OCI-LY7 (cell line): Measurements from ENCODE around the gene NUP210. TPM values are rescaled to one million over a fixed set of nuclear protein-coding genes. Genes with fewer than 3 reads are reported as not detected.

ENCODE experiments used
- BruUV-seq: library from RNA; stranded (reverse); fragments of 400-500 nt; replicated peaks from 2 replicates; lab custom pipeline; 2021; lab: Mats Ljungman, UMichigan
- CTCF ChIA-PET: fragments of 300-600 bp; sonication (Branson Sonifier 250); formaldehyde crosslinking; loops from one replicate; lab custom pipeline; 2022; ENCODE audit warnings: antibody characterized with exemption; ENCODE audit not compliant: unreplicated experiment; lab: Charles Lee
- POLR2A ChIA-PET: fragments of 300-600 bp; sonication (Branson Sonifier 250); formaldehyde crosslinking; loops from one replicate; lab custom pipeline; 2022; ENCODE audit warnings: antibody characterized with exemption; lab: Charles Lee
- DNase-seq: peaks from one replicate; pipeline ENCODE4 v3.0.0-alpha.2; 2015; ENCODE audit warnings: low spot score
- H2AFZ ChIP-seq: fragments of 200-600 bp; sonication (generic), shearing (Covaris generic); 2 replicates; pipeline ENCODE4 v1.6.1; 2014; ENCODE audit warnings: mild to moderate bottlenecking, antibody characterized with exemption, low read length, moderate library complexity
- H3K27ac ChIP-seq: fragments of 200-600 bp; sonication (generic); 2 replicates; pipeline ENCODE4 v1.5.1; 2014; ENCODE audit warnings: mixed run types, low read depth, mild to moderate bottlenecking, moderate library complexity, low read length, inconsistent platforms; ENCODE audit not compliant: poor library complexity, severe bottlenecking
- H3K36me3 ChIP-seq: fragments of 200-600 bp; sonication (generic); 2 replicates; pipeline ENCODE4 v1.6.1; 2014; ENCODE audit warnings: mild to moderate bottlenecking, antibody characterized with exemption, low read length, moderate library complexity, mixed read lengths; ENCODE audit not compliant: insufficient read depth
- H3K4me1 ChIP-seq: fragments of 200-600 bp; sonication (generic); 2 replicates; pipeline ENCODE4 v1.5.1; 2014; ENCODE audit warnings: mild to moderate bottlenecking, low read length; ENCODE audit not compliant: insufficient read depth, poor library complexity, severe bottlenecking
- H3K4me2 ChIP-seq: fragments of 200-600 bp; sonication (generic); 2 replicates; pipeline ENCODE4 v1.6.1; 2014; ENCODE audit warnings: mild to moderate bottlenecking, low read length
- H3K4me3 ChIP-seq: fragments of 200-600 bp; sonication (generic); 2 replicates; pipeline ENCODE4 v1.5.1; 2014; ENCODE audit warnings: mild to moderate bottlenecking, low read depth, low read length; ENCODE audit not compliant: poor library complexity, severe bottlenecking
- H3K79me2 ChIP-seq: fragments of 200-600 bp; sonication (generic); 2 replicates; pipeline ENCODE4 v1.6.1; 2016; ENCODE audit warnings: low read depth, mild to moderate bottlenecking, low read length, moderate library complexity, mixed read lengths; ENCODE audit not compliant: insufficient read depth
- H3K9me2 ChIP-seq: fragments of 200-600 bp; sonication (generic); 2 replicates; pipeline ENCODE4 v1.6.1; 2016; ENCODE audit warnings: mild to moderate bottlenecking, low read length, mixed read lengths; ENCODE audit not compliant: insufficient read depth
- H3K9me3 ChIP-seq: fragments of 200-600 bp; sonication (generic); 2 replicates; pipeline ENCODE4 v1.6.1; 2014; ENCODE audit warnings: mild to moderate bottlenecking, mixed run types, low read length, mixed read lengths
- H4K20me1 ChIP-seq: fragments of 200-600 bp; sonication (generic); 2 replicates; pipeline ENCODE4 v1.6.1; 2014; ENCODE audit warnings: mild to moderate bottlenecking, antibody characterized with exemption, low read length, moderate library complexity, mixed read lengths; ENCODE audit not compliant: insufficient read depth
- EZH2phosphoT487 ChIP-seq: fragments of 200-600 bp; sonication (generic); IDR thresholded peaks from 2 replicates; pipeline ENCODE4 v1.6.1; 2018; ENCODE audit warnings: low read depth, borderline replicate concordance, mild to moderate bottlenecking, mixed run types, antibody characterized with exemption, low read length, moderate library complexity, mixed read lengths
- intact Hi-C: fragments of 100-400 bp; cut with micrococcal nuclease; formaldehyde crosslinking; loops from one replicate; pipeline ENCODE4 v1.10.0; 2022; ENCODE audit not compliant: unreplicated experiment
- total RNA-seq, 2 experiments: library from RNA; depleted of rRNA in 1 of 2; stranded (reverse); fragments of >200 nt in 1 of 2; shearing (Covaris generic) in 1 of 2; gene quantifications; 2 replicates each; pipeline ENCODE4 v1.2.3, GENCODE V29; 2014 to 2022
- TF ChIP-seq, protein P1 (sequence below): fragments of 200-600 bp; sonication (generic); conservative IDR thresholded peaks from 2 replicates; pipeline ENCODE4 v1.5.1; 2014; ENCODE audit warnings: mild to moderate bottlenecking, antibody characterized with exemption, low read length, moderate library complexity, mixed read lengths

Gene NUP210
- total RNA-seq, 2 experiments from 2014 or later, result 195 to 232 TPM

DNA sequence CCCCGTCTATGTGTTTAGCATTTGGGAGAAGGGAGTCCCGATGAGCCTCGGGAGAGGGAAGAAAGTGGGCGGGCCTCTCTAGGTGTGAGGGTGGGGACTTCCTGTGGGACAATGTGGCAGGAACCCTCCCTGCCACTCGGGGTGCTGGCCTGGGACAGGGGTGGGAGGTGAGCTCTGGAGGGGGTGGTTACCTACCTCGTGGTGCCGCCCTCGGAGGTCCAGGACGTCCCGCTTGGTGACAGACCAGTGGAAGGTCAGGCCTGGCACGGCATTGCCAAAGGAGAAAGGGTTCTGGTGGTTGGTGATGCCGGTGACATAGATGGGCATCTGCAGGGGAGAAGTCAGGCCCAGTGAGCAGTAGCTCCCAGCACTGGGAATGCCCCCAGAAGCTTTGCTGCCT lies 83.5 kb downstream of the NUP210 start:
- no peak for DNase-seq
- H3K4me1 ChIP-seq, result peaks cover 72% of the 10 kb centered on the region
- peaks cover 3% of the 10 kb centered on the region; the same call in 1 of the 2 replicates for H4K20me1 ChIP-seq
- BruUV-seq, result no TSS peak
- no peak overlapping the region for H3K27ac ChIP-seq
- intact Hi-C loops, result loop anchor here (10.0 kb wide), 1 partner anchor 788 kb away; the partner anchor contains the start of genes CHCHD4 and TMEM43
- H2AFZ ChIP-seq, result no peak overlapping the region
- peaks cover 95% of the 10 kb centered on the region for H3K36me3 ChIP-seq
- ChIA-PET CTCF (no interaction called here), POLR2A (interaction anchor here (0.6 kb wide), 1 partner anchor 266 kb away, joined by 3 read pairs; no protein-coding TSS in a partner anchor)
- H3K4me3 ChIP-seq, result no peak overlapping the region
- H3K4me2 ChIP-seq, result no peak overlapping the region
- no peaks in the 10 kb centered on the region for H3K9me3 ChIP-seq
- no peaks in the 10 kb centered on the region for H3K9me2 ChIP-seq
- TF ChIP-seq EZH2phosphoT487, result no peak
- TF ChIP-seq, protein P1, sequence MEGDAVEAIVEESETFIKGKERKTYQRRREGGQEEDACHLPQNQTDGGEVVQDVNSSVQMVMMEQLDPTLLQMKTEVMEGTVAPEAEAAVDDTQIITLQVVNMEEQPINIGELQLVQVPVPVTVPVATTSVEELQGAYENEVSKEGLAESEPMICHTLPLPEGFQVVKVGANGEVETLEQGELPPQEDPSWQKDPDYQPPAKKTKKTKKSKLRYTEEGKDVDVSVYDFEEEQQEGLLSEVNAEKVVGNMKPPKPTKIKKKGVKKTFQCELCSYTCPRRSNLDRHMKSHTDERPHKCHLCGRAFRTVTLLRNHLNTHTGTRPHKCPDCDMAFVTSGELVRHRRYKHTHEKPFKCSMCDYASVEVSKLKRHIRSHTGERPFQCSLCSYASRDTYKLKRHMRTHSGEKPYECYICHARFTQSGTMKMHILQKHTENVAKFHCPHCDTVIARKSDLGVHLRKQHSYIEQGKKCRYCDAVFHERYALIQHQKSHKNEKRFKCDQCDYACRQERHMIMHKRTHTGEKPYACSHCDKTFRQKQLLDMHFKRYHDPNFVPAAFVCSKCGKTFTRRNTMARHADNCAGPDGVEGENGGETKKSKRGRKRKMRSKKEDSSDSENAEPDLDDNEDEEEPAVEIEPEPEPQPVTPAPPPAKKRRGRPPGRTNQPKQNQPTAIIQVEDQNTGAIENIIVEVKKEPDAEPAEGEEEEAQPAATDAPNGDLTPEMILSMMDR, result no peak
- H3K79me2 ChIP-seq, result no peaks in the 10 kb centered on the region

DNA sequence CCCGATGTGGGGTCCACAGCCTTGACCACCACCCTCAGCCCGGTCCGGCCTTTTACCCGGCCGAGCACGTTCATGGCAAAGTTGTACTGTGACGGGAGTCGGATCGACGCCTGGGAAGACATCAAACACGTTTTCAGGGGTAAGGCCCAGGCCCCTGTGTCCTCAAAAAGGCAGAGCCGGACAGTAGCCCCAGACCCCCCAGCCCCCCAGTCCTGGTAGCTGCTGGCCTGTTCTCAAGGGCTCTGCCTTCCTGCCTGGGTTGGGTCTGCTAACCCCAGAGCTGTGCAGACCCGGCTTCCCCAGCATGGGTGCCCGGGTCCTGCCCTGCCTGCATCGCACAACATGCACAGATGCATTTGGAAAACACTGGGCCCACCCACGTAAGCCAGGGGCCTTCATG lies 84.6 kb downstream of the NUP210 start:
- POLR2A ChIA-PET, result interaction anchor here (0.7 to 1.0 kb wide), 2 partner anchors 10 to 82 kb away, joined by 3 read pairs; no protein-coding TSS in a partner anchor
- intact Hi-C loops, result loop anchor here (10.0 kb wide), 1 partner anchor 789 kb away; the partner anchor contains the start of genes CHCHD4 and TMEM43
- Histone ChIP-seq H3K4me1 (peaks cover 83% of the 10 kb centered on the region), H3K4me3 (no peak overlapping the region), H2AFZ (no peak overlapping the region), H3K4me2 (peak overlapping the region; percentile 84), H3K36me3 (peaks cover 95% of the 10 kb centered on the region), H3K9me3 (no peaks in the 10 kb centered on the region), H3K27ac (no peak overlapping the region), H3K9me2 (no peaks in the 10 kb centered on the region), H4K20me1 (peaks cover 11% of the 10 kb centered on the region; the same call in 1 of the 2 replicates), H3K79me2 (0 out of 2 replicates have a peak, but pooled peaks cover 3% of the 10 kb centered on the region)
- CTCF ChIA-PET, result no interaction called here
- BruUV-seq, result no TSS peak
- no peak for TF ChIP-seq EZH2phosphoT487
- TF ChIP-seq, protein P1, result no peak
- DNase-seq, result no peak

DNA sequence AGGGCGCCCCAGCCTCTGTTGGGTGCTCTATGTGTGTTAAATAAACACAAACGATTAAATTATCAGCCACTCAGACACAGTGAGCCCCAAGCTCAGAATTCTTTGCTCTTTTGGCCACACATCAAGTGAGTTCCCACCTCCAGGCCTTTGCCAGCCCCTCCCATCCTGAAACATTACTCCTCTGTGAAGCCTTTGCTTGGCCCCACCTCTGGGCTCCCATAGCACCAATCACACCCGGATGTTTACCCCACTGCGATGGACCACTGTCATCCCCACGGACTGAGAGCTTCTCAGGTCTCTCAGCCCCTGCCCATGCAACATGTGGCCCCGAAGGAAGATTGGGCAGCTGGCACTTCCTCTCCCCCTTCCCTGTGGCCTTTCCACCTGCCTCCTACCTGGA lies 85.1 kb downstream of the NUP210 start:
- H3K4me2 ChIP-seq, result peak overlapping the region; percentile 84
- H3K79me2 ChIP-seq, result peaks cover 3% of the 10 kb centered on the region; the same call in 1 of the 2 replicates
- DNase-seq, result no peak
- peaks cover 12% of the 10 kb centered on the region; the same call in 1 of the 2 replicates for H4K20me1 ChIP-seq
- peaks cover 85% of the 10 kb centered on the region for H3K4me1 ChIP-seq
- H3K36me3 ChIP-seq, result peaks cover 95% of the 10 kb centered on the region
- POLR2A ChIA-PET, result interaction anchor here (0.7 to 1.0 kb wide), 3 partner anchors 10 to 82 kb away, joined by 3 to 4 read pairs (median 3); no protein-coding TSS in a partner anchor
- no peaks in the 10 kb centered on the region for H3K9me2 ChIP-seq
- no peak overlapping the region for H2AFZ ChIP-seq
- CTCF ChIA-PET, result no interaction called here
- H3K9me3 ChIP-seq, result no peaks in the 10 kb centered on the region
- no peak for TF ChIP-seq EZH2phosphoT487
- TF ChIP-seq, protein P1, result no peak
- intact Hi-C loops, result loop anchor here (10.0 kb wide), 1 partner anchor 790 kb away; the partner anchor contains the start of genes CHCHD4 and TMEM43
- BruUV-seq, result no TSS peak
- H3K4me3 ChIP-seq, result no peak overlapping the region
- peak overlapping the region; percentile 95 for H3K27ac ChIP-seq
